22Rv1 (cell line): ENCODE measurements around the gene CTAGE15.
"Not testable (repeated sequence)": the region's sequence is repeated elsewhere in the genome, so short reads cannot be mapped to it uniquely, and the experiment has no call there.

ENCODE experiments used
- CTCF ChIP-seq: fragments of 450-650 bp; IDR thresholded peaks from 2 replicates; pipeline ENCODE4 v1.5.1; 2017; ENCODE audit warnings: mild to moderate bottlenecking
- ZFX ChIP-seq: fragments of 450-650 bp; IDR thresholded peaks from 2 replicates; pipeline ENCODE4 v1.6.1; 2017; ENCODE audit warnings: antibody characterized with exemption, borderline replicate concordance

DNA sequence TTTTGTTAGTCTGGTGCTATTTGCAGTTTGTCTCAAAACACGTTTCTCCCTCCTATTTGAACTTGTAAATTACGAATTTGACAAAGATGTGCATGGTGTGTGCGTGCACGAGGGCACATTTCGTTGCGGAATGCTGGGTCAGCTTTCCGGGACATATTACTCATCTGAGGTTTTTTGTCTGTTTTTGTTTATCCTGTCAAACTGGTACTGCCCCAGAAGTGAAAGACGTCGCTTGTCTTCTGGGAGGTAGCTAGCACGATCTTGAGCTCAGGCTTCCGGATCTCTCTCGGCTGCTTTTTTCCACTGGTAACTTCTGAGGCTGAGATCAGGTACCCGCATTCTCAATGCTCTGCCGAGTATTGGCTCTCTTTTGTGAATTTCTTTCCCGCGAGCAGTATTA, 49.6 kb downstream of the CTAGE15 start:
- not testable (repeated sequence) for TF ChIP-seq CTCF, ZFX
